IPS-NIHi11 (cell line): ENCODE data around the gene GNLY.
"Not testable (repeated sequence)": the region's sequence is repeated elsewhere in the genome, so short reads cannot be mapped to it uniquely, and the experiment has no call there.

Experiments
- DNase-seq: peaks from one replicate; pipeline ENCODE4 v3.0.0; 2012; ENCODE audit warnings: mixed read lengths, low spot score

GNLY gene

DNA sequence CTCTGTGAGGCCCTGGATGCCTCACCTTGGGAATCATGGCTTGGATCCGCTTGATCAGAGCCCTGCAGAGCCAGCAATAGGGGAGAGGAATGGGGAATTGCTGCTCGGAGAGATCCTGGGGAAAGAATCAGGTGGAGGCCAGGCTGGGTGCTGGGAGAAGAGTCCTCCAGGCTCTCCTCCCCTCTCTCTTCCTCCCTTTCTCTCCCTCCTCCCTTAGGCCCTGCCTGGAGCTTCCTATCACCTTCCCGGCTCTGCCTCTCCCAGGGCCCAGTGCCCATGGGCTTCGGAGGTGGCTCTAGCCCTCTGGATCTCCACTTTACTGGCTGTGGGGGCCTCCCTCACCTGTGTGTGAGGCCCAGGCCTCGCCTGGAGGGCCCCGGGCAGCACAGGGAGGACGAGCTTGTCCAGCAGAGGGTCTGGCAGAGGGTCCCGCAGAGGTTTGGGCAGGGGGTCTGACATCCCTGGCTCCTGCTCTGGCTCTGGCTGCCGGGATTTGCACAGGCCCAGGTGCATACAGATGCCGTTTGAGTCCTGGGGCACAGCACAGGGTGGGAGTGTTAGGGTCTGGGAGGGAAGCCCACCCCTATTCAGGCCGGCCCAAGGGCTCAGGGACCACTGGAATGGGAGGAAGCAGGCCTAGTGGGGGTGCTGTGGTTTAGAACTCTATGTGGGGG, 28.8 kb upstream of the GNLY start:
- no peak for DNase-seq

DNA sequence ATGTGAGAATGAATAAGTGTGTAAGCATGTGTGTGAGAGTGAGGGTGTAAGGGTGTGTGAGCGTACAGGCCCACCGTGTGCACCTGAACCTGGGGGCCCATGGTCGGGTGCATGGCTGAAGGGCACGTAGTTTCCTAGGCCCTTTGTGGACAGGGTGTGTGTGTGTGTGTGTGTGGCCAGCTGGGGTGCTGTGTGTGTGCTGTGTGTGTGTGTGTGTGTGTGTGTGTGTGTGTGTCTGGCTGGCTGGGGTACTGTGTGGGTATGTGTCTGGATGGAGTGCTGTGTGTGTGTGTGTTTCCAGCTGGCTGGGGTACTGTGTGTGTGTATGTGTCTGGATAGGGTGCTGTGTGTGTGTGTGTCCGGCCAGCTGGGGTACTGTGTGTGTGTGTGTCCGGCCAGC, 28.1 kb upstream of the GNLY start:
- no peak for DNase-seq

DNA sequence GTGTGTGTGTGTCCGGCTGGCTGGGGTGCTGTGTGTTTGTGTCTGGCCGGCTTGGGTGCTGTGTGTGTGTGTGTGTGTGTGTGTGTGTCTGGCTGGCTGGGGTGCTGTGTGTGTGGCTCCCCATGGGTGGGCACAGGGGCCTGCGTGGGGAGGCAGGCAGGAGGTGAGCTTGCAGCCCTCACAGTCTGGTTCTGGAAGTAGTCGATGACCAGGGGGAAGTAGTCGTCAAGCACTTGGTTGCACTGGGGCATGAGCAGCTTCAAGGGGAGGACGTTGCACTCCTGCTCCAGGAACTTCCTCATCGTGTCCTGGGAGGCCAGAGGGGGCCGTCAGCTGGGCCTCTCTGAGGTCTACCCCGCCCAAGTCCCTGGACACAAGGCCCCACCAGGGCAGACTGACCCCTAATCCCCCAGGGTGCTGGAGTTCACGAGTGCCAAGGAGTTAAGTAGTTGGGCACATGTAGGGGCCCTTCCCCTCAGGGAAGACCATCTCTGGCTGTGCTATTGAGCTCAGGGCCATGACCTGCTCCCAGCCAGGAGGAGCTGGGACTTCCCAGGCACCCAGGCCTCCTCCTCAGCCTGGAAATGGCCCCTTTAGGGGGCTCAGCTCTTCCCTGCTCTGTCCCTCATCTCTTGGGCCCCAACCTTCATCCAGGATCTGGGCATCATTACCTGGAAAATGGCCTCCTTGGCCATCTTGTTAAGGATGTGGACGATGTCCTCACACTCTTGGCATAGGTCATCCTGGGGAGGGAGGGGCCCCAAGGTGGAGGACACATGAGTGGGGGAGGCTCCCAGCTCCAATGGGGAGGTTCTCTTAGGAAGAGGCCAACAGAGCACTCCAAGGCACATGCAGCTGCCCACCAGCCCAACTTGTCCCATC, 27.5 kb upstream of the GNLY start:
- no peak for DNase-seq

DNA sequence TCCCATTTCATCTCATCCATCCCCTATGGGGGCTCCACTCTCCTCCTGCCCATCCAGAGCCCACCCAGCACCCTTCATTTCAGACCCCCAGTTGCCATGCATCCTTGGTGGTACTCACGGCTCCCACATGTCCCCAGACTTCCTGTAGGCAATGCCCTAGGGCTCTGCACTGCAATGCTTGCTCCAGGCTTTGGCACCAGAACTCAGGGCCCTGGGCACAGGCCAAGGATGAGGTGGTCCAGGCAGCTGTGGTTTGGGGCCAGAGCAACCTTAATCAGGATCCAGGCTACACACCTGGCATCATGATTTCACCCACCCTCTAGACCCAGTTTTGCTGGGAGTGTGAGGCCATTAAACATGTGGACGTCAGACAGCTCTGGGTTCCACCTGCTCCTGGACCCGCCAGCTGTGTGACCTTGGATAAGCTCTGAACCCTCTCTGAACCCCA, 26.6 kb upstream of the GNLY start:
- DNase-seq, result no peak

- DNase-seq, result no peak
Measured at GRCh38 chr2:85668009-85668856, 25.9 kb upstream of the GNLY start, which contains the start of gene SFTPB. Gene SFTPB (minus strand): TSS chr2:85668199. CDS start chr2:85668183, 16 bp downstream.

DNA sequence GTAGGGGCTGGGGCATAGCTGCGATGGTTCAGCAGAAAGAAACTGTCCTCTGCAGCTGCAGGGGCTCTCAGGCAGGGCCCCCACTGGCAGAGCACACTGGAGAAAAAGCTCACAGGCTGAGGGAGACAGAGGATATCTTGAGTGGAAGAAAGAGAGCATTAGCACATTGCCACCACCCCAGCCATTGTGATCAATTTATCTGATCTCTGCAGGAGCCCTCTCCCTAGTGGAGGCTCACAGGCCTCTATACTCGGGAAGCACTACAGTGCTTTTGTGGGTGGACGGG, 25.4 kb upstream of the GNLY start:
- no peak for DNase-seq

GRCh38 chr2:85669549-85669948, 24.6 kb upstream of the GNLY start:
- DNase-seq, result no peak

- not testable (repeated sequence) for DNase-seq
Measured at GRCh38 chr2:85670416-85670815, 23.7 kb upstream of the GNLY start.

GRCh38 chr2:85672456-85672855, 21.7 kb upstream of the GNLY start:
- DNase-seq, result no peak

DNA sequence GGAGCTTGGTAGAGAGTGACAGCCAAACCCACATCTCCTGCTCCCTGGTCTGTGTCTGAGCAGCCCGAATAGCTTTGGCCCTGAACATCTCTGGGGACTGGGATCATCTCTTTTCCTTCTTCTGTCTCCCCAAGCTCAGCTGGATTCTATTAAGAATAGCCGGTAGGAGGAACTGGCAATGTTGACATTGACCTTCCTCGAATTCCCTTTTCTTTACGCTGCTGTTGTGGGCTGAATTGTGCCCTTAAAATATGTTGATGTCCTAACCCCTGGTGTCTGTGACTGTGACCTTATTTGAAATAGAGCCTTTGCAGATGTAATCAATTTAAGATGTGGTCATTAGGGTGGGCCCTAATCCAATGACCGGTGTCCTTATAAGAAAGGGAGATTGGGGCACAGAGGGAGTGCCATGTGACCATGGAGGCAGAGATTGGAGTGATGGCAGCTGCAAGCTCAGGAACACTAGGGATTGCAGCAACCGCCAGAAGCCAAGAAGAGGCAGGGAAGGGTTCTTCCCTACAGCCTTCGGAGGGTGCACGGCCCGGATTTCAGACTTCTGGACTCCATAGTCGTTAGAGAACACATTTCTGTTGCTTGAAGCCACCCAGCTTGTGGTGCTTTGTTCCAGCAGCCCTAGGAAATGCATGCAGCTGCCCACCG, 20.3 kb upstream of the GNLY start:
- DNase-seq, result no peak

DNA sequence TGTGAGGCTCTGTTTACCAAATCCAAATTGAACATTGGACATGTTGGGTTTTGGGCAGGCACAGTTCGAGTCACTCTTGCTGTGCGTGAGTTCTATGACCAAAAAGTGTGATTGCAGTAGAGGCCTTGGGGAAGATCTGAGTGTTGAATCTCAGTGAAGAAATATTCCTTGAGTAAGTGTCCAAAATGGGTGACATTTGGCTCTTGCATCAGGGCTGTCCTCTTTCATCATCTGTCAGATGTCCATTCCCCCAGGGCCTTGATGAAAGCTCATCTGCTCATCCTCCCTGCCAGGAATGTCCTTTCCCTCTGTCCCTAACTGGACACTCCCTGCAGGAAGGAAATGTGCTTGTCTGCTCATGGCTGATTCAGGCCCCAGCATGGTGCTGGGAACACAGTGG, 19.7 kb upstream of the GNLY start:
- DNase-seq, result no peak

DNA sequence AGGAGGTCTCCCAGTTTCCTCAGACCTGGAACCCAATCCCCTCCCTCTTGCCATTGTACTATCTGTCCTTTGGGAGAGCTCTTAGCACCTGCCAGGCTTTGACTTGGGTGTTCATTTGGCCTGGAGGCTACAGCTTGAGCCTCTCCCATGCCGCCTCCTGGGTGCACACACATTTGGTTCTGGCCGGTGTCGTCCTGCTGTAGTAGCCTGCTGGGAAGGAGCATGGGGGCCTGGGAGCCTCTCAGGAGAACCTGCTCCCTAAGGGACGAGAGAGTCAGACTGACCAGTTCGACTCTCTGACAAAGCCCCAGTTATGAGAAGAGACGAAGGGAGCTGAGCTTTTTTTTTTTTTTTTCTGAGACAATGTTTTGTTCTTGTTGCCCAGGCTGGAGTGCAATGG, 18.7 kb upstream of the GNLY start:
- no peak for DNase-seq

- no peak for DNase-seq
Measured at GRCh38 chr2:85675866-85676548, 18.2 kb upstream of the GNLY start.

GRCh38 chr2:85678377-85678776, 15.8 kb upstream of the GNLY start:
- DNase-seq, result no peak

GRCh38 chr2:85678794-85679672, 15.1 kb upstream of the GNLY start:
- DNase-seq, result peak; percentile 97

DNA sequence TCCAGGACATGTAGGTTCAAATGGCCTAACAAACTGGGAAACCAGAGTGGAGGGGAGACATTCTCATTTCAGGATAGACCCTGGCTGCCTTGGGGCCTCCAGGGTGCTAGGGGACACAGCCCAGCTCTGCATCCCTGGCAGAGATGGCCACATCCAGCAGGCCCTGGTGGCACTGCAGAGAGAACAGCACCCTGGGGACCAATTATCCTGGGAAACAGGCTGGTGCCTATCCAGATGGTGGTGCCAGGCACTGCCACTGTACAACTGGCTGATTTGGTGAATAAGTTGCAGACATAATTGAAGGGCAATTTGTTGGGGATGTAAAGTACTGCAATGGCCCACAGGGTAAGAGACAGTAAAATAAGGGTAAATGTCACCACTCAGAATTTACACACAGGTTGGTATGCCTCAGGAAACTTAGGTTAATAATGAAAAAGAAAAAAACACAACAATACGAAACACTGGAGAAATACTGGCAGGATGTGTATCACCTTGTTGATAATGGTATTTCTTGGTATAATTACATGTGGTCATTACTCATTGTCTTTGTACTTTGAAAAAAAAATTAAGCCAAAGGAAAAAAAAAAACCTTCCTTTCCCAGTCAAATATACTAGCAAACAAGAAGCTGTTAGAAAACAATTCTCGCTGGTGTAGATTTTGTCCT, 13.3 kb upstream of the GNLY start:
- no peak for DNase-seq

DNA sequence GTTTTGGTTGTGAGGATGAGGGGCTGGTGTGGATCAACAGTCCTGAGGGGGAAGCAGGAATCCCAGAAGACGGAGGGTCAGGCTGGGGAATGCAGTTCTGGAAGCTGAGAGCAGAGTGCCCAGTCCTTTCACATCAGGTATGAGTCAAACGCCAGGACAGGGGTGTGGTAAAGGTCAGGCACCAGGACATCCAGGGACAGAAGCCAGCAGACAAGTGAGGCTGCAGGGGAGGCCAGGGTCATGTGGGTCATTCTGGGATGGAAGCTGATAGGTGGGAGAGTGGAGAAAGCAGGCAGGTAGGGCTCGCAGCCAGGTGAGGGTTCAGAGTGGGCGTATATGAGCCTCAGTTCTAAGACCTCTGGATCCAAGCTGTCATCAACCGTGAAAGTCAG, 12.8 kb upstream of the GNLY start:
- no peak for DNase-seq

DNA sequence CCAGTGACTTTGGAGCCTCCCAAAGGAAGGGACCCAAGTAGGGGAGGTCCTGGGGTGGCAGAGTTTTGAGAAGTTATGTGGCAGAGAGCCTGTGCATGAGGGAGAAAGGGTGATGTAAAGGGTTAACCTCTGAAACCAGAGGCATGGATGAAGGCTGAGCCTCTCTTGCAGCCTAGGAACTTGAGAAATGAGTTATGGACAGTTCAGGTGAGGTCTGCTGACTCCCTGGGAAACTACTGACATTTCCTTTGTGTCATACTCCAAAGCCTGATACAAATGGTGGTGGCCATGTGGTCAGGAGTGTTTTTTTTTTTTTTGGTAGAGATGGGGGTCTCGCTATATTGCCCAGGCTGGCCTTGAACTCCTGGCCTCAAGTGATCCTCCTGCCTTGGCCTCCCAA, 12.4 kb upstream of the GNLY start:
- DNase-seq, result no peak

GRCh38 chr2:85682378-85682777, 11.8 kb upstream of the GNLY start:
- no peak for DNase-seq

GRCh38 chr2:85684380-85684779, 9.8 kb upstream of the GNLY start:
- DNase-seq, result no peak
